Fibroblast of lung (primary cell): Measurements from ENCODE around the gene ETNK2.

Source experiments
- EZH2 ChIP-seq: IDR thresholded peaks from 2 replicates; pipeline ENCODE4 v1.5.1; 2012; ENCODE audit warnings: low read length, control low read depth, mild to moderate bottlenecking; ENCODE audit errors: missing control alignments
- TF ChIP-seq, protein P1 (sequence below), 2 donors: IDR thresholded peaks in 1 of 2; conservative IDR thresholded peaks in 1 of 2; 1 replicate in 1 of 2; 2 replicates in 1 of 2; pipeline ENCODE4 v1.5.1; 2011 to 2012; ENCODE audit warnings: low read length in 2 of 2, control low read depth in 1 of 2, inconsistent platforms in 1 of 2, low read depth in 1 of 2, mild to moderate bottlenecking in 1 of 2

DNA sequence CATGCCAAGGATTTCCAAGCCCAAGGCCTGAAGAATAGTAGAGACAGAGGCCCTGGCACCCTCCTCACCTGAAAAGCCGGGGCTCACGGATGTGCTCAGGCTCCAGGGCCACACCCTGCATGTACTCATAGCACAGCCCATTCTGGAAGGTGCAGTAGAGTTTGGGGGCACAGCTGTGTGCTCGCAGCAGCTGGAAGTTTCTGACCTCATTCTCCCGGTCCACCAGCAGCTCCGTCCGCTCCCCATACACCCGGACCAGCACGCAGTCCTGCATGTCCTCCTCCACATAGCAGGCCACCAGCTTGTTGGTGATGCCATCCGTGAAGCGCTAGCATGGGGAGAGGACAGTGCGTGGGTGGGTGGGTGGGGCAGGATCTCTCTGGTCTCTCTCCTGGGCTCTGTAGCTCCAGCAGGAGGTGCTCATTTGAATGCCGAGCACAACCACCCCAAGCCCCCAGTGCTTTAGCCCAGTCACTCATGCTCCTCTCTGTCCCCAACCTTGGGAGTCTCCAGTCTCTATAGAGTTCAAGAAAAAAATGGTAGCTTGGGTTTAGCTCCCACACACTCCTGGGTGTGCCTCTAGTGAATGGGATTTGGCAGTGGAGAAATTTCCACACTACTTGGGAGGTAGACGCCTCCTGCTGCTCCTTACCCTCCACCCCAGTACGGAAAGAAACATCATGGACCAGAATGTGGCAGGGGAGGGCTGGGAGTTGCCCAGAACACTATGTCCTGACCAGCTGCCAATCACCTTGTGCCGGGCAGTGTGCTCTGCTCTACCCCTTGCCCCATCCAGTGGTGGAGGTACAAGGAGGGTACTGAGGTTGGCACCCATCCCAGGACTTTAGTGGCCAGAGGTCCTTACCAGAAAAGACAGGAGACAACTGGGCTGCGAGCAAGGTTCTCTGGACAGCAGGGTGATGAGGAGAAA is 1.9 kb downstream of the ETNK2 start:
- no peak for TF ChIP-seq EZH2
- TF ChIP-seq, protein P1, sequence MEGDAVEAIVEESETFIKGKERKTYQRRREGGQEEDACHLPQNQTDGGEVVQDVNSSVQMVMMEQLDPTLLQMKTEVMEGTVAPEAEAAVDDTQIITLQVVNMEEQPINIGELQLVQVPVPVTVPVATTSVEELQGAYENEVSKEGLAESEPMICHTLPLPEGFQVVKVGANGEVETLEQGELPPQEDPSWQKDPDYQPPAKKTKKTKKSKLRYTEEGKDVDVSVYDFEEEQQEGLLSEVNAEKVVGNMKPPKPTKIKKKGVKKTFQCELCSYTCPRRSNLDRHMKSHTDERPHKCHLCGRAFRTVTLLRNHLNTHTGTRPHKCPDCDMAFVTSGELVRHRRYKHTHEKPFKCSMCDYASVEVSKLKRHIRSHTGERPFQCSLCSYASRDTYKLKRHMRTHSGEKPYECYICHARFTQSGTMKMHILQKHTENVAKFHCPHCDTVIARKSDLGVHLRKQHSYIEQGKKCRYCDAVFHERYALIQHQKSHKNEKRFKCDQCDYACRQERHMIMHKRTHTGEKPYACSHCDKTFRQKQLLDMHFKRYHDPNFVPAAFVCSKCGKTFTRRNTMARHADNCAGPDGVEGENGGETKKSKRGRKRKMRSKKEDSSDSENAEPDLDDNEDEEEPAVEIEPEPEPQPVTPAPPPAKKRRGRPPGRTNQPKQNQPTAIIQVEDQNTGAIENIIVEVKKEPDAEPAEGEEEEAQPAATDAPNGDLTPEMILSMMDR (conservative IDR thresholded peaks at IDR 0.05 in 1 of 2, IDR thresholded peaks at IDR 0.05 in 1 of 2; ENCODE audit: low read depth in 1 of 2, low read length in 2 of 2) = no peak
